GM21528 (cell line): ENCODE measurements around the gene CXCL12.

Experiments used
- ATAC-seq: cut with Tn5 transposase; IDR thresholded peaks from one replicate; pipeline ENCODE4 v1.9.1; 2021; ENCODE audit warnings: mild to moderate bottlenecking, moderate library complexity; ENCODE audit not compliant: unreplicated experiment, low FRiP score

CXCL12 gene

GRCh38 chr10:44385026-44385695, at the start of gene CXCL12:
Gene CXCL12 (minus strand): TSS chr10:44385097. CDS start chr10:44385005, 92 bp downstream.
- no peak for ATAC-seq

- no peak for ATAC-seq
Measured at GRCh38 chr10:44427479-44427878, 42.6 kb upstream of the CXCL12 start.

GRCh38 chr10:44427037-44427436, 42.1 kb upstream of the CXCL12 start:
- ATAC-seq = no peak

- ATAC-seq = no peak
Measured at GRCh38 chr10:44426247-44427034, 41.5 kb upstream of the CXCL12 start.

- ATAC-seq = no peak
Measured at GRCh38 chr10:44425466-44425865, 40.6 kb upstream of the CXCL12 start.

GRCh38 chr10:44424957-44425356, 40.1 kb upstream of the CXCL12 start:
- ATAC-seq = no peak

GRCh38 chr10:44424298-44424697, 39.4 kb upstream of the CXCL12 start:
- no peak for ATAC-seq

- no peak for ATAC-seq
Measured at GRCh38 chr10:44422570-44423101, 37.7 kb upstream of the CXCL12 start.

- no peak for ATAC-seq
Measured at GRCh38 chr10:44422153-44422552, 37.3 kb upstream of the CXCL12 start.

- no peak for ATAC-seq
Measured at GRCh38 chr10:44419790-44420549, 35.1 kb upstream of the CXCL12 start.

- no peak for ATAC-seq
Measured at GRCh38 chr10:44418637-44419036, 33.7 kb upstream of the CXCL12 start.

- no peak for ATAC-seq
Measured at GRCh38 chr10:44417761-44418160, 32.9 kb upstream of the CXCL12 start.

GRCh38 chr10:44416936-44417335, 32.0 kb upstream of the CXCL12 start:
- no peak for ATAC-seq

- no peak for ATAC-seq
Measured at GRCh38 chr10:44416021-44416771, 31.3 kb upstream of the CXCL12 start.

- ATAC-seq = no peak
Measured at GRCh38 chr10:44415121-44415520, 30.2 kb upstream of the CXCL12 start.

- ATAC-seq = no peak
Measured at GRCh38 chr10:44413416-44413815, 28.5 kb upstream of the CXCL12 start.

GRCh38 chr10:44411251-44411650, 26.4 kb upstream of the CXCL12 start:
- ATAC-seq = no peak

- no peak for ATAC-seq
Measured at GRCh38 chr10:44404741-44405437, 20.0 kb upstream of the CXCL12 start.

- no peak for ATAC-seq
Measured at GRCh38 chr10:44402465-44403195, 17.7 kb upstream of the CXCL12 start.
